Breast epithelium (tissue), 3 donors: ENCODE data around the gene DUSP28.

ENCODE experiments used
- POLR2AphosphoS5 ChIP-seq, 3 donors: sonication (generic); formaldehyde crosslinking; IDR thresholded peaks; one replicate each; pipeline ENCODE4 v1.6.1; 2017; ENCODE audit warnings: antibody characterized with exemption in 3 of 3
- TF ChIP-seq, protein P1 (sequence below), 3 donors: fragments of 450-650 bp; IDR thresholded peaks; one replicate each; pipeline ENCODE4 v1.5.1; 2016 to 2017; ENCODE audit warnings: antibody characterized with exemption in 3 of 3, mild to moderate bottlenecking in 3 of 3, moderate library complexity in 3 of 3

DNA sequence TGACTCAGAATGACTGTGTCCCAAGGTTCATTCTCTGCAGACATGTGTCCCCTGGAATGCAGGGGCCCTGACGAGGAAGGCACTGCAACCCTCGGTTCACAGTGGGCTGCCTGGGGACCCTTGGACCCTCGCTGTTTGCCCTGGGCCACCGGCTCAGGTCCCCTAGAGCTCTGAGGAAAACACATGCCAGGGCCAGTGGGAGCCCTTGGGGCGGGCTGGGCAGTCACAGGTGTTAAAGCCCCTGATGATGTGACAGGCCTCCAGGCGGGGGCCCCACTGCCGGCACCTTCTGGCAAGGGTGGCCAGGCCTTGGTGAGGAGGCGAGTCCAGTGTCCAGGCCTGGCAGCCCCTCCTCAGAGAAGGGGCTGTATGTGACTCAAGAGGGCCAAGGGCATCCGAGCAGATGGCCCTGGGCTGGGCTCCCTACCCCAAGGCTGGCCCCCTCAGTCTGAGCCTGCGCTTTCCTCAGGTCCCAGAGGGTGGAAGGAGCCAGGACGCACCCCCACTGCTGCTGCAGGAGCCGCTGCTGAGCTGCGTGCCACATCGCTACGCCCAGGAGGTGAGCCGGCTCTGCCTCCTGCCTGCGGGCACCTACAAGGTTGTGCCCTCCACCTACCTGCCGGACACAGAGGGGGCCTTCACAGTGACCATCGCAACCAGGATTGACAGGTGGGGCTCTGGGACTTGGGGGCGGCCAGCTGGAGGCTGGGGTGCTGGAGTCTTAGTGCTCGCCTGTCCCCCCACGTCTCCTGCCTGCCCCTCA lies 37.4 kb downstream of the DUSP28 start:
- TF ChIP-seq, protein P1, sequence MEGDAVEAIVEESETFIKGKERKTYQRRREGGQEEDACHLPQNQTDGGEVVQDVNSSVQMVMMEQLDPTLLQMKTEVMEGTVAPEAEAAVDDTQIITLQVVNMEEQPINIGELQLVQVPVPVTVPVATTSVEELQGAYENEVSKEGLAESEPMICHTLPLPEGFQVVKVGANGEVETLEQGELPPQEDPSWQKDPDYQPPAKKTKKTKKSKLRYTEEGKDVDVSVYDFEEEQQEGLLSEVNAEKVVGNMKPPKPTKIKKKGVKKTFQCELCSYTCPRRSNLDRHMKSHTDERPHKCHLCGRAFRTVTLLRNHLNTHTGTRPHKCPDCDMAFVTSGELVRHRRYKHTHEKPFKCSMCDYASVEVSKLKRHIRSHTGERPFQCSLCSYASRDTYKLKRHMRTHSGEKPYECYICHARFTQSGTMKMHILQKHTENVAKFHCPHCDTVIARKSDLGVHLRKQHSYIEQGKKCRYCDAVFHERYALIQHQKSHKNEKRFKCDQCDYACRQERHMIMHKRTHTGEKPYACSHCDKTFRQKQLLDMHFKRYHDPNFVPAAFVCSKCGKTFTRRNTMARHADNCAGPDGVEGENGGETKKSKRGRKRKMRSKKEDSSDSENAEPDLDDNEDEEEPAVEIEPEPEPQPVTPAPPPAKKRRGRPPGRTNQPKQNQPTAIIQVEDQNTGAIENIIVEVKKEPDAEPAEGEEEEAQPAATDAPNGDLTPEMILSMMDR (IDR thresholded peaks at IDR 0.05): no peak
- TF ChIP-seq POLR2AphosphoS5 (IDR thresholded peaks at IDR 0.05): no peak
